HG02973 (cell line): ENCODE data around the gene OR51B4.
"Not testable (repeated sequence)": the region's sequence is repeated elsewhere in the genome, so short reads cannot be mapped to it uniquely, and the experiment has no call there.

Experiments used
- ATAC-seq: cut with Tn5 transposase; IDR thresholded peaks from one replicate; pipeline ENCODE4 v1.9.1; 2021; ENCODE audit warnings: moderate library complexity; ENCODE audit not compliant: unreplicated experiment

Gene OR51B4

GRCh38 chr11:5275369-5276110 is 26.2 kb downstream of the OR51B4 start:
- no peak for ATAC-seq

- ATAC-seq: no peak
Observed at GRCh38 chr11:5274395-5274794, 27.4 kb downstream of the OR51B4 start.

GRCh38 chr11:5272395-5273017 is 29.2 kb downstream of the OR51B4 start:
- no peak for ATAC-seq

- ATAC-seq: no peak
Observed at GRCh38 chr11:5269715-5270147, 32.0 kb downstream of the OR51B4 start, which contains the start of gene HBE1. TSS of gene HBE1 (minus strand) at chr11:5269945. CDS start at chr11:5269890, 55 bp downstream.

- ATAC-seq: no peak
Observed at GRCh38 chr11:5267033-5267563, 34.6 kb downstream of the OR51B4 start.

GRCh38 chr11:5266609-5267008 is 35.1 kb downstream of the OR51B4 start:
- no peak for ATAC-seq

GRCh38 chr11:5265832-5266231 is 35.9 kb downstream of the OR51B4 start:
- no peak for ATAC-seq

GRCh38 chr11:5258543-5259262 is 43.0 kb downstream of the OR51B4 start:
- no peak for ATAC-seq

- no peak for ATAC-seq
Observed at GRCh38 chr11:5257296-5257695, 44.5 kb downstream of the OR51B4 start.

GRCh38 chr11:5254646-5255413 is 46.9 kb downstream of the OR51B4 start, which contains the start of gene HBG2:
TSS of gene HBG2 (minus strand) at chr11:5254781. CDS start at chr11:5254728, 53 bp downstream.
- ATAC-seq: not testable (repeated sequence)

GRCh38 chr11:5254023-5254422 is 47.7 kb downstream of the OR51B4 start:
- ATAC-seq: not testable (repeated sequence)

GRCh38 chr11:5253440-5253839 is 48.3 kb downstream of the OR51B4 start:
- not testable (repeated sequence) for ATAC-seq

- ATAC-seq: no peak
Observed at GRCh38 chr11:5252919-5253265, 48.9 kb downstream of the OR51B4 start.

- no peak for ATAC-seq
Observed at GRCh38 chr11:5252192-5252918, 49.4 kb downstream of the OR51B4 start.

- ATAC-seq: no peak
Observed at GRCh38 chr11:5251746-5252145, 50.0 kb downstream of the OR51B4 start.
